ENCODE results near the gene CHCHD3. TPM values are rescaled to one million over a fixed set of nuclear protein-coding genes. Genes with fewer than 3 reads are reported as not detected.

CHCHD3 gene
- polyA plus RNA-seq, 2 of the 4 experiments (the other 2 are of a cell fraction), result 96.7 to 139 TPM

DNA sequence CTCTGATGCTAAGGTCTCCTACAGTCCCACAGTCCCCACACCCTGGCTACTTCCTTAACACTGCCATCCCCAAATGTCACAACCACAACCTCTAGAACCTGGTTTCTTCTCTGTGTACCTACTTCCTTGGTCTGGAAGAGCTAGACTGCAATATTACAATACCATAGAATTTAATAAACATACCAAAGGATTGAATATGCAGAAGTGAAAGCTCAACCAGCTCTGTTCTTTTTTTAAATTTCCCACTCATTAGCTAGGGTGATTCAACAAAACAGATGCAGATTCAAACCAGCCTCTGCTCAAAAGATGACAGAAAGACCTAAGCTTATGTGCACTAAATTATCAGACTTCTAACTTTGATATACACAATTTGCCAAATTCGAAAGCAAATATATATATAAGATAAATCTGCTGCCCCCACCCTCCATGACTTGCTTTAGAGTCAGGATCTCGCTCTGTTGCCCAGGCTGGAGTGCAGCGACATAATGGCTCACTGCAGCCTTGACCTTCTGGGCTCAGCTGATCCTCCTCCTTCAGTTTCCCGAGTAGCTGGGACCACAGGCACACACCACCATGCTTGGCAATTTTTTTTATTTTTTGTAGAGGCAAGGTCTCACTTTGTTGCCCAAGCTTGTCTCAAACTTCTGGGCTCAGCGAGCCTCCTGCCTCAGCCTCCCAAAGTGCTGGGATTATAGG, 212.6 kb downstream of the CHCHD3 start:
- no peaks in the 10 kb centered on the region for H3K9me3 ChIP-seq
- WGBS (ENCODE audit: missing lambda C conversion rate), result 91% methylated on average over 5 of the region's 5 CpGs
- H3K4me1 ChIP-seq, result no peaks in the 10 kb centered on the region
- no peak overlapping the region for H3K27ac ChIP-seq
- FAIRE-seq (no peak), DNase-seq (ENCODE audit: low read depth in 1 of 2, low spot score in 1 of 2) (no peak), ATAC-seq (no peak)
- no peak overlapping the region for H3K4me3 ChIP-seq
- H3K4me2 ChIP-seq, result no peak overlapping the region
- TF ChIP-seq ESRRA (IDR thresholded peaks at IDR 0.05; ENCODE audit: borderline replicate concordance, low read length) (no peak), ZC3H11A (IDR thresholded peaks at IDR 0.05) (no peak)
- TF ChIP-seq, protein P1, sequence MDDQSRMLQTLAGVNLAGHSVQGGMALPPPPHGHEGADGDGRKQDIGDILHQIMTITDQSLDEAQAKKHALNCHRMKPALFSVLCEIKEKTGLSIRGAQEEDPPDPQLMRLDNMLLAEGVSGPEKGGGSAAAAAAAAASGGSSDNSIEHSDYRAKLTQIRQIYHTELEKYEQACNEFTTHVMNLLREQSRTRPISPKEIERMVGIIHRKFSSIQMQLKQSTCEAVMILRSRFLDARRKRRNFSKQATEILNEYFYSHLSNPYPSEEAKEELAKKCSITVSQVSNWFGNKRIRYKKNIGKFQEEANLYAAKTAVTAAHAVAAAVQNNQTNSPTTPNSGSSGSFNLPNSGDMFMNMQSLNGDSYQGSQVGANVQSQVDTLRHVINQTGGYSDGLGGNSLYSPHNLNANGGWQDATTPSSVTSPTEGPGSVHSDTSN (IDR thresholded peaks at IDR 0.05), result no peak
- ChIA-PET POLR2A (no interaction called here), CTCF (interaction anchor here (0.6 to 1.3 kb wide), 2 partner anchors 19 to 25 kb away, joined by 3 read pairs; no protein-coding TSS in a partner anchor)

DNA sequence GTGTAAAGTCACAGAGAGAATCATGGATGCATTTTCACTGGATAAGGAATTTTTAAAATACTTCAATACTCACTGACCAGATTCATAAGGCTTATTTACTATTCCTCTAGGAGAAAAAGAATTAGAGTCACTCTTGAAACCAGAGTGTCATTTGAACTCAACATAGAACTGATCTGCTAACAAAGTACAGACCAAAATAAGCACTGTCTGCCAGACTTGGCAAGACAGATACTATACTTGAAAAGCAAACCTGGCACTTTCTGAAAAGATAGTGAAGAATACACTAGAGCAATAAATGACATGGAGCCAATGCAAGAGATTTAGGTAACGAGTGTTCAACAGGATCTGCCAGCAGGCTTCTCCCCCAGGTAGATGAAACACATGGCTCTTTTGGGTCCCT, 215.3 kb downstream of the CHCHD3 start:
- ATAC-seq (no peak), FAIRE-seq (peak; percentile 13), DNase-seq (ENCODE audit: low read depth in 1 of 2, low spot score in 1 of 2) (no peak)
- TF ChIP-seq SREBF2 (IDR thresholded peaks at IDR 0.05) (no peak), HOXB5 (CRISPR knock-in tag; IDR thresholded peaks at IDR 0.05) (no peak), PHF8 (IDR thresholded peaks at IDR 0.05; ENCODE audit: borderline replicate concordance, low read depth) (no peak), EHMT2 (IDR thresholded peaks at IDR 0.05; ENCODE audit: low read depth) (no peak), JUN (IDR thresholded peaks at IDR 0.05) (no peak), GATA3 (IDR thresholded peaks at IDR 0.05; ENCODE audit: borderline replicate concordance) (no peak)
- TF ChIP-seq, protein P2, sequence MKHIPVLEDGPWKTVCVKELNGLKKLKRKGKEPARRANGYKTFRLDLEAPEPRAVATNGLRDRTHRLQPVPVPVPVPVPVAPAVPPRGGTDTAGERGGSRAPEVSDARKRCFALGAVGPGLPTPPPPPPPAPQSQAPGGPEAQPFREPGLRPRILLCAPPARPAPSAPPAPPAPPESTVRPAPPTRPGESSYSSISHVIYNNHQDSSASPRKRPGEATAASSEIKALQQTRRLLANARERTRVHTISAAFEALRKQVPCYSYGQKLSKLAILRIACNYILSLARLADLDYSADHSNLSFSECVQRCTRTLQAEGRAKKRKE (CRISPR knock-in tag; IDR thresholded peaks at IDR 0.05; ENCODE audit: low read depth), result no peak
- TF ChIP-seq, protein P3, sequence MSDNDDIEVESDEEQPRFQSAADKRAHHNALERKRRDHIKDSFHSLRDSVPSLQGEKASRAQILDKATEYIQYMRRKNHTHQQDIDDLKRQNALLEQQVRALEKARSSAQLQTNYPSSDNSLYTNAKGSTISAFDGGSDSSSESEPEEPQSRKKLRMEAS (IDR thresholded peaks at IDR 0.05), result no peak
- WGBS (ENCODE audit: missing lambda C conversion rate), result 90% methylated on average over 1 of the region's 1 CpG
- Histone ChIP-seq H3K9me3 (no peaks in the 10 kb centered on the region), H3K4me3 (no peak overlapping the region), H3K27ac (no peak overlapping the region), H3K4me2 (no peak overlapping the region), H3K4me1 (no peaks in the 10 kb centered on the region)
- ChIA-PET POLR2A (no interaction called here), CTCF (no interaction called here)

DNA sequence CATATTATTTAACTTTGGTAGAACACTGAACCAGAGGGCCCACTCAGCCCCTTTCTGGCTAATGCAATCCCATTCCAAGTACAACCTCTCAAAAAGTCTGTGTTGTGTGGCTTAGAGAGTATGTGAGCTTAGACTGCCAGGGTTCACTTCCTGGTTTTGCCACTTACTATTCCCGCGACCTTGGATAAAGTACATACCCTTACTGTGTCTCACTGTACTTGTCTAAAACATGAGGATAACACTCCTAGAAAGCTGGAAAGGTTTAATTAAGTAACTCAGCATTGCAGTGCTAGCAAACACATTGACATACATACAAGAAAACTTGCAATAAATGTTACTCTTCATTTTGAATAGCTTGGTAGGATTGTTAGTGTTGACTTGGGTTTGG, 215.8 kb downstream of the CHCHD3 start:
- ChIA-PET POLR2A (no interaction called here), CTCF (interaction anchor here (0.6 kb wide), 1 partner anchor 285 kb away, joined by 3 read pairs; no protein-coding TSS in a partner anchor)
- no peak overlapping the region for H3K4me2 ChIP-seq
- no peaks in the 10 kb centered on the region for H3K4me1 ChIP-seq
- no peaks in the 10 kb centered on the region for H3K9me3 ChIP-seq
- ATAC-seq (no peak), FAIRE-seq (no peak), DNase-seq (ENCODE audit: low read depth in 1 of 2, low spot score in 1 of 2) (no peak)
- TF ChIP-seq, protein P4, sequence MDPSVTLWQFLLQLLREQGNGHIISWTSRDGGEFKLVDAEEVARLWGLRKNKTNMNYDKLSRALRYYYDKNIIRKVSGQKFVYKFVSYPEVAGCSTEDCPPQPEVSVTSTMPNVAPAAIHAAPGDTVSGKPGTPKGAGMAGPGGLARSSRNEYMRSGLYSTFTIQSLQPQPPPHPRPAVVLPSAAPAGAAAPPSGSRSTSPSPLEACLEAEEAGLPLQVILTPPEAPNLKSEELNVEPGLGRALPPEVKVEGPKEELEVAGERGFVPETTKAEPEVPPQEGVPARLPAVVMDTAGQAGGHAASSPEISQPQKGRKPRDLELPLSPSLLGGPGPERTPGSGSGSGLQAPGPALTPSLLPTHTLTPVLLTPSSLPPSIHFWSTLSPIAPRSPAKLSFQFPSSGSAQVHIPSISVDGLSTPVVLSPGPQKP (IDR thresholded peaks at IDR 0.05; ENCODE audit: low read depth, low read length), result no peak
- TF ChIP-seq SMC3 (IDR thresholded peaks at IDR 0.05) (no peak), NFE2L2 (conservative IDR thresholded peaks at IDR 0.05; ENCODE audit: low read length) (no peak), NR3C1 (IDR thresholded peaks at IDR 0.05) (no peak), CHD2 (IDR thresholded peaks at IDR 0.05; ENCODE audit: low read length, partially characterized antibody) (no peak), BHLHE40 (IDR thresholded peaks at IDR 0.05; ENCODE audit: low read depth, low read length) (no peak), FOSL2 (IDR thresholded peaks at IDR 0.05) (no peak), FOSL2 (CRISPR knock-in tag; IDR thresholded peaks at IDR 0.05) (no peak), CHD4 (IDR thresholded peaks at IDR 0.05; ENCODE audit: borderline replicate concordance) (no peak), TP53 (CRISPR knock-in tag; IDR thresholded peaks at IDR 0.05) (no peak), ZFP36 (IDR thresholded peaks at IDR 0.05; ENCODE audit: borderline replicate concordance, partially characterized antibody) (no peak), HDAC2 (IDR thresholded peaks at IDR 0.05) (no peak), GATA3 (IDR thresholded peaks at IDR 0.05; ENCODE audit: borderline replicate concordance) (no peak)
- TF ChIP-seq, protein P5, sequence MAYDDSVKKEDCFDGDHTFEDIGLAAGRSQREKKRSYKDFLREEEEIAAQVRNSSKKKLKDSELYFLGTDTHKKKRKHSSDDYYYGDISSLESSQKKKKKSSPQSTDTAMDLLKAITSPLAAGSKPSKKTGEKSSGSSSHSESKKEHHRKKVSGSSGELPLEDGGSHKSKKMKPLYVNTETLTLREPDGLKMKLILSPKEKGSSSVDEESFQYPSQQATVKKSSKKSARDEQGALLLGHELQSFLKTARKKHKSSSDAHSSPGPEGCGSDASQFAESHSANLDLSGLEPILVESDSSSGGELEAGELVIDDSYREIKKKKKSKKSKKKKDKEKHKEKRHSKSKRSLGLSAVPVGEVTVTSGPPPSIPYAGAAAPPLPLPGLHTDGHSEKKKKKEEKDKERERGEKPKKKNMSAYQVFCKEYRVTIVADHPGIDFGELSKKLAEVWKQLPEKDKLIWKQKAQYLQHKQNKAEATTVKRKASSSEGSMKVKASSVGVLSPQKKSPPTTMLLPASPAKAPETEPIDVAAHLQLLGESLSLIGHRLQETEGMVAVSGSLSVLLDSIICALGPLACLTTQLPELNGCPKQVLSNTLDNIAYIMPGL (CRISPR knock-in tag; IDR thresholded peaks at IDR 0.05; ENCODE audit: borderline replicate concordance), result no peak
- TF ChIP-seq, protein P6, sequence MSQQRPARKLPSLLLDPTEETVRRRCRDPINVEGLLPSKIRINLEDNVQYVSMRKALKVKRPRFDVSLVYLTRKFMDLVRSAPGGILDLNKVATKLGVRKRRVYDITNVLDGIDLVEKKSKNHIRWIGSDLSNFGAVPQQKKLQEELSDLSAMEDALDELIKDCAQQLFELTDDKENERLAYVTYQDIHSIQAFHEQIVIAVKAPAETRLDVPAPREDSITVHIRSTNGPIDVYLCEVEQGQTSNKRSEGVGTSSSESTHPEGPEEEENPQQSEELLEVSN (IDR thresholded peaks at IDR 0.05; ENCODE audit: borderline replicate concordance, low read depth), result no peak
- TF ChIP-seq, protein P7, sequence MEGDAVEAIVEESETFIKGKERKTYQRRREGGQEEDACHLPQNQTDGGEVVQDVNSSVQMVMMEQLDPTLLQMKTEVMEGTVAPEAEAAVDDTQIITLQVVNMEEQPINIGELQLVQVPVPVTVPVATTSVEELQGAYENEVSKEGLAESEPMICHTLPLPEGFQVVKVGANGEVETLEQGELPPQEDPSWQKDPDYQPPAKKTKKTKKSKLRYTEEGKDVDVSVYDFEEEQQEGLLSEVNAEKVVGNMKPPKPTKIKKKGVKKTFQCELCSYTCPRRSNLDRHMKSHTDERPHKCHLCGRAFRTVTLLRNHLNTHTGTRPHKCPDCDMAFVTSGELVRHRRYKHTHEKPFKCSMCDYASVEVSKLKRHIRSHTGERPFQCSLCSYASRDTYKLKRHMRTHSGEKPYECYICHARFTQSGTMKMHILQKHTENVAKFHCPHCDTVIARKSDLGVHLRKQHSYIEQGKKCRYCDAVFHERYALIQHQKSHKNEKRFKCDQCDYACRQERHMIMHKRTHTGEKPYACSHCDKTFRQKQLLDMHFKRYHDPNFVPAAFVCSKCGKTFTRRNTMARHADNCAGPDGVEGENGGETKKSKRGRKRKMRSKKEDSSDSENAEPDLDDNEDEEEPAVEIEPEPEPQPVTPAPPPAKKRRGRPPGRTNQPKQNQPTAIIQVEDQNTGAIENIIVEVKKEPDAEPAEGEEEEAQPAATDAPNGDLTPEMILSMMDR (IDR thresholded peaks at IDR 0.05), result no peak
- H3K27ac ChIP-seq, result no peak overlapping the region
- WGBS (ENCODE audit: missing lambda C conversion rate), result 92% methylated on average over 2 of the region's 2 CpGs
- no peak overlapping the region for H3K4me3 ChIP-seq
